Heart left ventricle (tissue), 16 donors: ENCODE results near the gene HOXB7. TPM values are rescaled to one million over a fixed set of nuclear protein-coding genes. Genes with fewer than 3 reads are reported as not detected.

Experiments
- ATAC-seq, 4 donors: fragments of 200-7000 bp; cut with Tn5 transposase; one replicate each; pipeline ENCODE4 v1.9.1; 2020 to 2022; ENCODE audit warnings: moderate library complexity in 4 of 4, mild to moderate bottlenecking in 3 of 4, moderate number of reproducible peaks in 1 of 4
- DNase-seq, 5 donors: peaks; one replicate each; pipeline ENCODE4 v3.0.0-alpha.2; 2020
- H3K27ac ChIP-seq, 12 donors: fragments of 200-600 bp; sonication (generic) in 4 of 12; one replicate each; pipeline versions ENCODE4 v1.5.0 to v1.8.0; 2016 to 2022; ENCODE audit warnings: mild to moderate bottlenecking in 2 of 12
- H3K27me3 ChIP-seq, 9 donors: fragments of 200-600 bp; sonication (generic) in 2 of 9; one replicate each; pipeline versions ENCODE4 v1.5.1 to v1.8.0; 2016 to 2022; ENCODE audit warnings: mild to moderate bottlenecking in 3 of 9
- H3K36me3 ChIP-seq, 9 donors: fragments of 200-600 bp; sonication (generic) in 2 of 9; one replicate each; pipeline versions ENCODE4 v1.5.0 to v1.8.0; 2018 to 2022; ENCODE audit warnings: mild to moderate bottlenecking in 2 of 9
- H3K4me1 ChIP-seq, 12 donors: fragments of 200-600 bp; sonication (generic) in 4 of 12; one replicate each; pipeline versions ENCODE4 v1.5.0 to v1.8.0; 2016 to 2022; ENCODE audit warnings: mild to moderate bottlenecking in 3 of 12
- H3K4me3 ChIP-seq, 12 donors: fragments of 200-600 bp; sonication (generic) in 4 of 12; one replicate each; pipeline versions ENCODE4 v1.5.0 to v1.8.0; 2017 to 2022; ENCODE audit warnings: mild to moderate bottlenecking in 9 of 12, moderate library complexity in 4 of 12
- H3K9me3 ChIP-seq, 12 donors: fragments of 200-600 bp; sonication (generic) in 4 of 12; one replicate each; pipeline versions ENCODE4 v1.5.0 to v1.8.0; 2016 to 2022; ENCODE audit warnings: mild to moderate bottlenecking in 1 of 12
- CTCF ChIP-seq, 12 donors: fragments of 200-600 bp; sonication (generic) in 4 of 12; IDR thresholded peaks; one replicate each; pipeline versions ENCODE4 v1.5.0 to v1.8.0; 2018 to 2022; ENCODE audit warnings: antibody characterized with exemption in 12 of 12, mild to moderate bottlenecking in 5 of 12
- POLR2A ChIP-seq, 2 donors: fragments of 450-650 bp; IDR thresholded peaks; one replicate each; pipeline ENCODE4 v1.6.1; 2017; ENCODE audit warnings: antibody characterized with exemption in 2 of 2, mild to moderate bottlenecking in 2 of 2, moderate library complexity in 2 of 2
- WGBS, 4 donors: extraction: QIAGEN DNeasy Blood & Tissue Kit in 2 of 4; methylation state at CpG; one replicate each; pipeline versions ENCODE4 v1.1.5 to v1.1.7; 2013 to 2018; 5-methylcytosine and 5-hydroxymethylcytosine counted together
- intact Hi-C, 10 donors: fragments of 100-400 bp; cut with DNase I; formaldehyde crosslinking; loops; one replicate each; pipeline versions ENCODE4 v1.11.1 to v1.14.2; 2022
- polyA plus RNA-seq, 2 donors: library from polyadenylated mRNA; stranded (reverse); fragments of 200-250 nt; gene quantifications; one replicate each; pipeline ENCODE4 v1.2.3, GENCODE V29; 2013
- total RNA-seq, 9 donors: library from RNA; depleted of rRNA in 2 of 9; stranded (reverse); fragments of >200 nt in 2 of 9; fragmentation: NEBNext Ultra II Directional in 3 of 9; extraction: Animal tissue kit (Norgen Biotek cat#: 25700) in 3 of 9; gene quantifications; one replicate each; pipeline versions ENCODE4 v1.1.0 to v1.2.4, GENCODE V29; 2016 to 2023
- donor health status: ischemic (EF 13 %, LVEDD 7.1; RV severe dilation, severe dysfunction).
- donor health status: healthy with polysubstance abuse.
- donor health status: DM: no; HTN: yes; CAD: no.
- donor health status: DM: no; HTN: no; CAD: no.
- donor health status: ischemic (EF 25% LVEDD 6.9; RV normal size, moderate dysfunction).
- donor health status: ischemic (EF 25% LVEDD 5.7; RV mildly dilated, moderate dysfunction).
- donor health status: healthy.
- donor health status: DM: yes; HTN: yes; CAD: no.
- donor health status: ischemic (EF 35%, LVEDD 5.7; RV mildly dilated, moderate dysfunction).
- donor health status: nonischemic (EF 11% LVEDD 7.7; RV severe dilation, severe dysfunction).
- donor health status: DM: yes; HTN: yes; CAD: no.
- donor health status: PGD.
- donor health status: ischemic (EF 29% LVEDD 5.4; RV normal size, mild dysfunction).
- donor health status: nonischemic (EF 23%, LVEDD 6.1; RV moderate dilation, normal function).

Gene HOXB7
- total and polyA plus RNA-seq, 11 donors: 0.12 to 0.88 (median 0.40) TPM; not detected in 5

GRCh38 chr17:48596000-48596734 lies 14.7 kb downstream of the HOXB7 start:
- no peaks in the 10 kb centered on the region for H3K36me3 ChIP-seq
- WGBS, 4 donors: 5 to 7% (median 6%) methylated on average over 46 to 54 of the region's 54 CpGs
- H3K4me1 ChIP-seq: peaks cover 0 to 47% (median 20%) of the 10 kb centered on the region in 12 donors
- H3K27ac ChIP-seq: peak overlapping the region in 2 of 12 donors; percentile 1 to 97
- peak in 1 of 4 donors; percentile 43 for ATAC-seq
- no peak for DNase-seq
- H3K4me3 ChIP-seq: peak overlapping the region in 8 of 12 donors; percentile 3 to 54 (median 48)
- TF ChIP-seq CTCF (IDR thresholded peaks at IDR 0.05) (no peak), POLR2A (IDR thresholded peaks at IDR 0.05) (no peak)
- peaks cover 74 to 100% (median 98%) of the 10 kb centered on the region in 9 donors for H3K27me3 ChIP-seq
- H3K9me3 ChIP-seq: no peaks in the 10 kb centered on the region
- intact Hi-C loops: loop anchor here in 1 of 10 donors (5.0 kb wide), 1 partner anchor 259 kb away; no protein-coding TSS in a partner anchor

- no peak for ATAC-seq
- TF ChIP-seq CTCF (IDR thresholded peaks at IDR 0.05): no peak
- no peak for TF ChIP-seq POLR2A (IDR thresholded peaks at IDR 0.05)
- H3K27ac ChIP-seq: peak overlapping the region in 1 of 12 donors; percentile 97
- WGBS, 4 donors: 27 to 56% (median 34%) methylated on average over 25 of the region's 25 CpGs
- intact Hi-C loops: loop anchor here in 1 of 10 donors (5.0 kb wide), 1 partner anchor 258 kb away; no protein-coding TSS in a partner anchor
- no peaks in the 10 kb centered on the region for H3K9me3 ChIP-seq
- no peak for DNase-seq
- no peaks in the 10 kb centered on the region for H3K36me3 ChIP-seq
- H3K27me3 ChIP-seq: peaks cover 75 to 100% (median 98%) of the 10 kb centered on the region in 9 donors
- peaks cover 0 to 47% (median 20%) of the 10 kb centered on the region in 12 donors for H3K4me1 ChIP-seq
- no peak overlapping the region for H3K4me3 ChIP-seq
These were observed 15.4 kb downstream of the HOXB7 start for GRCh38 chr17:48595278-48595999.

GRCh38 chr17:48594538-48595277 lies 16.1 kb downstream of the HOXB7 start:
- Histone ChIP-seq H3K9me3 (no peaks in the 10 kb centered on the region), H3K4me3 (no peak overlapping the region), H3K27ac (peak overlapping the region in 1 of 12 donors; percentile 97), H3K27me3 (peaks cover 68 to 100% (median 98%) of the 10 kb centered on the region in 9 donors), H3K36me3 (no peaks in the 10 kb centered on the region), H3K4me1 (peaks cover 0 to 47% (median 20%) of the 10 kb centered on the region in 12 donors)
- no peak for TF ChIP-seq POLR2A (IDR thresholded peaks at IDR 0.05)
- TF ChIP-seq CTCF (IDR thresholded peaks at IDR 0.05): no peak
- 27 to 44% (median 34%) methylated on average over 24 to 25 of the region's 25 CpGs for WGBS, 4 donors
- DNase-seq (no peak), ATAC-seq (no peak)
- intact Hi-C loops: loop anchor here in 4 of 10 donors (5.0 kb wide), 3 partner anchors 242 to 257 kb away; no protein-coding TSS in a partner anchor
